IPS-20b (cell line): ENCODE measurements around the gene SOHLH2.

ENCODE experiments used
- H3K27ac ChIP-seq: one replicate; pipeline ENCODE4 v1.5.1; 2013; ENCODE audit warnings: low read length
- H3K27me3 ChIP-seq: 2 replicates; pipeline ENCODE4 v1.6.1; 2013; ENCODE audit warnings: mild to moderate bottlenecking, low read length, inconsistent platforms; ENCODE audit not compliant: insufficient read depth
- H3K36me3 ChIP-seq: 2 replicates; pipeline ENCODE4 v1.6.1; 2013; ENCODE audit warnings: low read depth, mild to moderate bottlenecking, inconsistent platforms, low read length, moderate library complexity; ENCODE audit not compliant: insufficient read depth
- H3K4me1 ChIP-seq: 2 replicates; pipeline ENCODE4 v1.6.1; 2013; ENCODE audit warnings: mild to moderate bottlenecking, control low read depth, inconsistent platforms, low read length, moderate library complexity; ENCODE audit not compliant: insufficient read depth
- H3K4me3 ChIP-seq: 2 replicates; pipeline ENCODE4 v1.5.1; 2013; ENCODE audit warnings: mild to moderate bottlenecking, low read length, inconsistent platforms
- H3K9ac ChIP-seq: 2 replicates; pipeline ENCODE4 v1.6.1; 2013; ENCODE audit warnings: low read depth, mild to moderate bottlenecking, inconsistent platforms, low read length, moderate library complexity
- H3K9me3 ChIP-seq: 2 replicates; pipeline ENCODE4 v1.6.1; 2013; ENCODE audit warnings: mild to moderate bottlenecking, low read depth, low read length, inconsistent platforms; ENCODE audit not compliant: insufficient read depth

Gene SOHLH2

GRCh38 chr13:36183901-36184300 is 30.5 kb downstream of the SOHLH2 start:
- Histone ChIP-seq H3K36me3 (no peaks in the 10 kb centered on the region), H3K4me3 (no peak overlapping the region), H3K4me1 (peaks cover 2% of the 10 kb centered on the region; the same call in 1 of the 2 replicates), H3K9ac (no peak overlapping the region), H3K9me3 (no peaks in the 10 kb centered on the region), H3K27me3 (no peaks in the 10 kb centered on the region), H3K27ac (no peak overlapping the region)

DNA sequence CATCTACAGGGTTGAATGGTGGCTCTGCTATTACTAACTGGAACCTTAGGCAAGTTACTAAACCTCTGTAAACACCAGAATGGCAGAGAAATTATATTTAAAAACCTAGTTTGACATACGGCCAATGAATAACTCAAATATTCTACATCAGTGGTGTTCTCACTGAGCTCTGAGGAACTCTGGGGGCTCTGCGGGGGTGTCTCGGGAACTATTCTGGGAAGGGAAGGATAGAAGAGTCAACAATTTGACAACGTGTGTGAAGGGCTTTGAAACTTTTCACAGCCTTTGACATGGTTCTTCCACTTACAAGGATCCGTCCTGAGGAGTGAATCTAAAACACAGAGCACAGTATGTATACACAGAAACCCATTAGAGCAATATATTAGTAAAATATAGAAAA is 38.7 kb downstream of the SOHLH2 start:
- no peak overlapping the region for H3K9ac ChIP-seq
- H3K36me3 ChIP-seq, result no peaks in the 10 kb centered on the region
- no peak overlapping the region for H3K4me3 ChIP-seq
- no peaks in the 10 kb centered on the region for H3K9me3 ChIP-seq
- no peaks in the 10 kb centered on the region for H3K27me3 ChIP-seq
- no peak overlapping the region for H3K27ac ChIP-seq
- H3K4me1 ChIP-seq, result no peaks in the 10 kb centered on the region

DNA sequence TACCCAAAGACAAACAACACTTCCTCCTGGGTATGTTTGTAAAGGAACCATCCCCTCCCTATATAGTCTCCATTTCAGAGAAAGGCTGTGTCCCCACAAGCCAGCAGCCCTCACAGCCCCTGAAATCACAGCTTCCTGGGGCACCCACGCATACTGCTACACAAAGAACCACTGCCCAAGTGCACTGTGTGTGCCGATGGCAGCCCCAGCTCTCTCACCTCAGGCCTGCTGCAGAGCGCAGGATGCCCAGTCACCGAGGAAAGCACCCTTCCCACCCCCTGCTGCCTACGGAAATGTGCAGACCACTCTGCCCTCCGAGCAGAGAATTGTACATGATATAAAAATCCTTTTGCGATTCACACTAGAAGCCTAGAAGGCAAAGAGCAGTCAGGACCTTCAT is 39.4 kb downstream of the SOHLH2 start:
- no peaks in the 10 kb centered on the region for H3K9me3 ChIP-seq
- H3K36me3 ChIP-seq, result no peaks in the 10 kb centered on the region
- no peak overlapping the region for H3K27ac ChIP-seq
- H3K4me3 ChIP-seq, result no peak overlapping the region
- H3K27me3 ChIP-seq, result no peaks in the 10 kb centered on the region
- H3K9ac ChIP-seq, result no peak overlapping the region
- no peaks in the 10 kb centered on the region for H3K4me1 ChIP-seq

GRCh38 chr13:36173571-36174322 is 40.6 kb downstream of the SOHLH2 start:
- H3K9ac ChIP-seq, result no peak overlapping the region
- H3K27ac ChIP-seq, result no peak overlapping the region
- no peak overlapping the region for H3K4me3 ChIP-seq
- no peaks in the 10 kb centered on the region for H3K27me3 ChIP-seq
- H3K4me1 ChIP-seq, result no peaks in the 10 kb centered on the region
- H3K9me3 ChIP-seq, result no peaks in the 10 kb centered on the region
- H3K36me3 ChIP-seq, result no peaks in the 10 kb centered on the region

DNA sequence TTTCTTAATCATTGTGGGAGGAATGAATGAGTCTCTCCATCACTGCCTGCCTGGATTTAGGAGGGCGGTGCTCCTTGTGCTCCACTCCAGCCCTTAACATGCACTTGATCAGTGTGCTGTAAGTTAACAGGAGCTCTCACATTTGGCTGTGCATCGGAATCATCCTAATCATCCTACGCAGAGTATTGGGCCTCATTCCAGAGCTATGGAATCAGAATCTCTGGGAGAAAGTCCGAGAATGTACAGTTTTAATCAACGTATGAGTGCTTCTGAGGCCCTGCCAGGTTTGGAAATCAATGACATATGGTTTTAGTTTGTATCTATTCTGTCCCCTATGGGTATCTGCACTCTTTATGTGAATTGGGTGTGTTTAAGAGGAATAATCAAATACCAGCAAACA is 48.3 kb downstream of the SOHLH2 start:
- no peaks in the 10 kb centered on the region for H3K9me3 ChIP-seq
- H3K9ac ChIP-seq, result no peak overlapping the region
- H3K27me3 ChIP-seq, result no peaks in the 10 kb centered on the region
- no peak overlapping the region for H3K27ac ChIP-seq
- H3K4me1 ChIP-seq, result peaks cover 12% of the 10 kb centered on the region
- no peaks in the 10 kb centered on the region for H3K36me3 ChIP-seq
- no peak overlapping the region for H3K4me3 ChIP-seq

DNA sequence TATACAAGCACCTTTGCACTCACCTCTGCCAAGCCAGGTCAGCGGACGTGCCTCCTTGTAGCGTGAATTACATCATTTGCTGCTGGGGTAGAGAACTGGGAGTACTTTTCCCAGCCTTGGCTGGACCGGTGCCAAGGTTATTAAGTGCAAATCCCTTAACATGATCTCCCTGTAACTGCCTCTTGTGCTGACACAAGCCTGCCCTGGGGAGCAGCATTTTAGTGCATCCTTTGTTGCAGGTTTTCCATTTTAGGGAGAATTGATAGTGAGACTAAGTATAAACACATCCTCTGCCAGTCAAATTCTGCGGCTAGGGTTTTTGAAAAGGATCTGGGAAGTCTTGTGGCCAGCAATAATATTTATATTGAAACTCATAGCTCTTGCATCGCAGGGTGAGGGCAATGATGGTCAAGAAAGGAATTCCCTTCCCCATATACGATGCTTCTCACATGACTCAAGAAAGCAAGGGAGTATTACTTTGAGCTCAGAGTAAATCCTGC is 50.5 kb downstream of the SOHLH2 start:
- H3K9me3 ChIP-seq, result no peaks in the 10 kb centered on the region
- no peak overlapping the region for H3K27ac ChIP-seq
- no peak overlapping the region for H3K9ac ChIP-seq

GRCh38 chr13:36163286-36163685 is 51.1 kb downstream of the SOHLH2 start:
- peaks cover 12% of the 10 kb centered on the region for H3K4me1 ChIP-seq

More for the DNA sequence above, 50.5 kb downstream of the SOHLH2 start:
- H3K4me3 ChIP-seq, result no peak overlapping the region
- peaks cover 12% of the 10 kb centered on the region for H3K4me1 ChIP-seq
- H3K36me3 ChIP-seq, result no peaks in the 10 kb centered on the region
- H3K27me3 ChIP-seq, result no peaks in the 10 kb centered on the region

GRCh38 chr13:36160297-36160696 is 54.1 kb downstream of the SOHLH2 start:
- no peak overlapping the region for H3K9ac ChIP-seq
- no peak overlapping the region for H3K27ac ChIP-seq
- H3K4me3 ChIP-seq, result no peak overlapping the region
- H3K27me3 ChIP-seq, result peaks cover 11% of the 10 kb centered on the region
- peaks cover 12% of the 10 kb centered on the region for H3K4me1 ChIP-seq
- no peaks in the 10 kb centered on the region for H3K9me3 ChIP-seq
- H3K36me3 ChIP-seq, result no peaks in the 10 kb centered on the region

More at GRCh38 chr13:36163286-36163685, 51.1 kb downstream of the SOHLH2 start:
- no peaks in the 10 kb centered on the region for H3K9me3 ChIP-seq
- no peaks in the 10 kb centered on the region for H3K36me3 ChIP-seq
- no peak overlapping the region for H3K4me3 ChIP-seq
- H3K27me3 ChIP-seq, result no peaks in the 10 kb centered on the region
- H3K27ac ChIP-seq, result no peak overlapping the region
- no peak overlapping the region for H3K9ac ChIP-seq

DNA sequence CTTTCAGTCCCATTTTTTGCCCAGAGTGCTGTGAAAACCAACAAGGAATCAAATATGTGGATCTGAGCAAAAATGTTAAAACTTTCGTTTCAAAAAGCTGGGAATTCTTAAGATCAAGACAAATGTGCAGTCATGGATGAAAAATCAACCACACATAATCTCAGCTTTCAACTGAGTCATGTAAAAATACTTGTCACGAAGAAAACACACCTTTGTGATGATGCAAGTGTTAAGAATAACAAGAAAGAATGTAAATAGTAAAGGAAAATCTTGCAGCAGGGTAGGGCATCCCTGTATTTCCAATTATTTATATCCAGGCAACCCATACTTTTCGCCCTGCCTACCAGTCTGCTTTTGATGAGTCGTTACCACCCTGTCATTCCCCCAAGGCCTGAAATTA is 55.7 kb downstream of the SOHLH2 start:
- Histone ChIP-seq H3K4me3 (no peak overlapping the region), H3K9me3 (no peaks in the 10 kb centered on the region), H3K9ac (no peak overlapping the region), H3K4me1 (peaks cover 6% of the 10 kb centered on the region), H3K36me3 (no peaks in the 10 kb centered on the region), H3K27me3 (peaks cover 22% of the 10 kb centered on the region), H3K27ac (no peak overlapping the region)

GRCh38 chr13:36157480-36157879 is 56.9 kb downstream of the SOHLH2 start:
- Histone ChIP-seq H3K27me3 (peaks cover 22% of the 10 kb centered on the region), H3K9me3 (no peaks in the 10 kb centered on the region), H3K36me3 (no peaks in the 10 kb centered on the region), H3K4me1 (no peaks in the 10 kb centered on the region), H3K27ac (no peak overlapping the region), H3K4me3 (no peak overlapping the region), H3K9ac (no peak overlapping the region)

DNA sequence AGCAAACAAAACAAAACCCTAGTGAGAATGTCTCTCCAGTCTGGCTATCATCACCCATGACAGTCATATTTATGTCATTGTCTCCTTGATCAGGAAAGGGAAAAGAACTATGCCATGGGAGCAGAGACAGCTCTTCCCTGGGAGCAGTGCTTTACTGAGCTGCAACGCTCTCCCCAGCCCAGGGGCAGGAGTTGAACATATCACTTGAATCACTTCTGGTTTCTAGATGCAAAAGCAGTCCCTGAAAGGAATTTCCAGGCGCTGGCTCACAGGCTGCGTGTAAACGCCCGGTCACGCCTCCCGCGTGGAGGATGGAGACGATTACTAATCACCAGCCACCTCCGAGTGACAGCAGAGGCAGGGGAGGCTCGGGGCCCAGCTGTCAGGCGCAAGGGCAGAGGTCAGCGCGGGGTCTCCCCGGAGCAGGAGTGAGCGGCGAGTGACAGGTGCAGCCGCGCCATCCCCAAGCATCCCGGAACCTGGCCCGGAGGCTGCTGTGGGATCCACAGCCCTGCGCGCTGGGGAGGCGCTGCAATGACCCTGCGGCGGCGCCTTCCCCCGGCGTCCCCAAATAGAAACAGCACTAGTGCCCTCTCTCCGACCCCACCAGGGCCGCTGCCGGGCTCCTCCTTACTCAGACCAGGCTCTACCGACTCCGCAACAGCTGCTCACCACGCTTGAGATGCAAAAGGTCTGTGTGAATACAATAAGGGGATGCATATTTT is 59.6 kb downstream of the SOHLH2 start:
- H3K4me3 ChIP-seq, result peak overlapping the region; percentile 57; the same call in 1 of the 2 replicates

GRCh38 chr13:36151591-36151990 is 62.8 kb downstream of the SOHLH2 start:
- Histone ChIP-seq H3K27me3 (peaks cover 22% of the 10 kb centered on the region), H3K9me3 (no peaks in the 10 kb centered on the region), H3K4me3 (no peak overlapping the region)

More for the DNA sequence above, 59.6 kb downstream of the SOHLH2 start:
- Histone ChIP-seq H3K27ac (no peak overlapping the region), H3K27me3 (peaks cover 22% of the 10 kb centered on the region), H3K4me1 (no peaks in the 10 kb centered on the region), H3K9ac (no peak overlapping the region), H3K36me3 (no peaks in the 10 kb centered on the region), H3K9me3 (no peaks in the 10 kb centered on the region)

More at GRCh38 chr13:36151591-36151990, 62.8 kb downstream of the SOHLH2 start:
- H3K4me1 ChIP-seq, result no peaks in the 10 kb centered on the region
- no peak overlapping the region for H3K9ac ChIP-seq
- H3K36me3 ChIP-seq, result no peaks in the 10 kb centered on the region
- H3K27ac ChIP-seq, result no peak overlapping the region
